ENCODE measurements around the gene DSCAML1.

DNA sequence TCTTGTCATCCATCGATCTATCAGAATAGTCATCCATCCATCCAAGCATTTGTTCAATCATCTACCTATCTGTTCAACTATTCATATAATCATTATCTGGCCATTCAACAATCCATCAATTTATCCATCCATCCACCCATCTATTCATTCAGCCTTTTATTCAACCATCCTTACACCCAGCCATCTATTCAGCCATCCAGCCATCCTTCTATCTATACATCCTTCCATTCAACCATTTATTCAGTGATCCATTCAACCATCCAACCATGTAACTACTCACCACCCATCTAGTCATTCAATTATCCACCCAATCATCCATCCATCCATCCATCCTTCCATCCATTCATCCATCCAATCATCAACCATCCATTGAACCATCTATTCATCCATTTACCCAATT lies 362.5 kb downstream of the DSCAML1 start:
- no peak for TF ChIP-seq POLR2AphosphoS5 (IDR thresholded peaks at IDR 0.05; ENCODE audit: low read depth, low read length)
- TF ChIP-seq, protein P1, sequence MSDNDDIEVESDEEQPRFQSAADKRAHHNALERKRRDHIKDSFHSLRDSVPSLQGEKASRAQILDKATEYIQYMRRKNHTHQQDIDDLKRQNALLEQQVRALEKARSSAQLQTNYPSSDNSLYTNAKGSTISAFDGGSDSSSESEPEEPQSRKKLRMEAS (IDR thresholded peaks at IDR 0.05): no peak
- TF ChIP-seq RXRA (IDR thresholded peaks at IDR 0.05; ENCODE audit: insufficient read depth, low read depth, low read length): no peak
- TF ChIP-seq, protein P2, sequence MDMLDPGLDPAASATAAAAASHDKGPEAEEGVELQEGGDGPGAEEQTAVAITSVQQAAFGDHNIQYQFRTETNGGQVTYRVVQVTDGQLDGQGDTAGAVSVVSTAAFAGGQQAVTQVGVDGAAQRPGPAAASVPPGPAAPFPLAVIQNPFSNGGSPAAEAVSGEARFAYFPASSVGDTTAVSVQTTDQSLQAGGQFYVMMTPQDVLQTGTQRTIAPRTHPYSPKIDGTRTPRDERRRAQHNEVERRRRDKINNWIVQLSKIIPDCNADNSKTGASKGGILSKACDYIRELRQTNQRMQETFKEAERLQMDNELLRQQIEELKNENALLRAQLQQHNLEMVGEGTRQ (IDR thresholded peaks at IDR 0.05; ENCODE audit: low read length): no peak
- no peak for TF ChIP-seq KDM5A (IDR thresholded peaks at IDR 0.05; ENCODE audit: low read length)
- TF ChIP-seq EZH2 (IDR thresholded peaks at IDR 0.05; ENCODE audit: low read depth, low read length, severe bottlenecking): no peak

Measured in H1 (cell line).